ENCODE data around the gene SLC35F3.
A peak's percentile ranks its signal among the peaks of the same experiment; 100 is the strongest.

SLC35F3 gene

DNA sequence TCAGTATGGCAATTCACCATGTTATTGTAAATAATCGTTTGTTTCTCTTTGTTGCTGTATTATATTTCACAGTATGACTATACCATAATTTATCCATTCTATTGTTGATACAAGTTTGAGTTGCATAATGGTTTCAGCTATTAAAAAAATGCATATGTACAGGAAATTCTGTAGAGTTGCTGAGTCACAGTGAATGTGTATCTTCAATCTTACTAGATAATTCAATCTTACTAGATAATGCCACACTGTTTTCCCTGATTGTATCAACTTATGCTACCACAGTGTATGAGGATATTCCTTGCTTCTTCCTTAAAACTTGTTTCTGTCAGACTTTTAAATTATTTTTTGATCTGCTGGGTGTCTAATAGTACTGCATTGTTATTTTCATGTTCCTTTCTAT lies 465.3 kb downstream of the SLC35F3 start:
- peak; percentile 32 for DNase-seq (ENCODE audit: low spot score)

DNA sequence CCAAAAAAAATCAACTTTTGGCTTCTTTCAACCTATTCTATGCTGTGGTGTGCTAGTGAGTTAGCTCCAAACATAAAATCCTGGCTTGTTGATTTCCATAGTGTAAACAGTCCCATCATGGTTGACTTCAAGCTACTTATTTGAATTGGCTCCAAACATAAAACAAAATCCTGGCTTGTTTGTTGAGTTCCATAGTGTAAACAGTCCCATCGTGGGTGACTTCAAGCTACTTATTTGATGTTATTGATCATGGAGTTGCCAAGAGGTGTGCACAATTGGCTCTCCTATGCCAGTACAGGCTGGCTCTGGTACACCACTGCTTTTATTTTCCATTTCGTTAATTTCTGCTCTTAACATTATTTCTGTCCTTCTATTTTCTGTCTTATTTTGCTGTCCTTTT lies 466.9 kb downstream of the SLC35F3 start:
- no peak for DNase-seq (ENCODE audit: low spot score)

DNA sequence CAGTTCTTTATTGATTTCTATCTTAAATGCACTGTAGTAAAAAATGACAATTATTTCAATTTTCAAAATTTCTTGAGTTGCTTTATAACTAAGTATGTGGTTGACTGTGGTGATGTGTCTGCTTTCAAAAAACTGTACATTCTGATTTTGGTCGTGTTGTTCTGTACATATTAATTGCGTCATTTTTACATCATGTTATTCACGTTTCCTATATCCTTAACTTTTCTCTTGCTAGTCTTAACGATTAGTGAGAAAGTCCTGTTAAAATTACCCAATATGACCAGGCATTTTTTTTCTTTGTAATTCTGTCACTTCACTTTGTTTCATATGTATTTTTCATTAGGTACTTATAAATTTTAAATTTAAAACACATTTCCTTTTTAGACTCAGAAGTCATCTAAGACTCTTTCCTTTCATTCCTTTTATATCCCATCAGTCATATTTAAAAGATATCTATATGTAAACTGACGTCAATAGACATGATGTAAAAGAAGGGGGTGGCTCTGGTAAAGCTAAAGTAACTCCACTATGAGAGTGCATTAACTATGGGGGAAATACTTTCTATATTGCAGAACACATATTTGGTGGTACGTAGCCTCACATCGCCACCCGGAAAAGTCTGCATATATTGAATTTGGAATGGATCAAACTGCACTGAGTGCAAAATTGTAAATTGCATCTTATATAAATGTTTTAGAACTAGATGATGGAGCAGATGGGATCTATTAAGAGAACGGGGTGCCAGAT lies 467.7 kb downstream of the SLC35F3 start:
- DNase-seq (ENCODE audit: low spot score) = no peak

DNA sequence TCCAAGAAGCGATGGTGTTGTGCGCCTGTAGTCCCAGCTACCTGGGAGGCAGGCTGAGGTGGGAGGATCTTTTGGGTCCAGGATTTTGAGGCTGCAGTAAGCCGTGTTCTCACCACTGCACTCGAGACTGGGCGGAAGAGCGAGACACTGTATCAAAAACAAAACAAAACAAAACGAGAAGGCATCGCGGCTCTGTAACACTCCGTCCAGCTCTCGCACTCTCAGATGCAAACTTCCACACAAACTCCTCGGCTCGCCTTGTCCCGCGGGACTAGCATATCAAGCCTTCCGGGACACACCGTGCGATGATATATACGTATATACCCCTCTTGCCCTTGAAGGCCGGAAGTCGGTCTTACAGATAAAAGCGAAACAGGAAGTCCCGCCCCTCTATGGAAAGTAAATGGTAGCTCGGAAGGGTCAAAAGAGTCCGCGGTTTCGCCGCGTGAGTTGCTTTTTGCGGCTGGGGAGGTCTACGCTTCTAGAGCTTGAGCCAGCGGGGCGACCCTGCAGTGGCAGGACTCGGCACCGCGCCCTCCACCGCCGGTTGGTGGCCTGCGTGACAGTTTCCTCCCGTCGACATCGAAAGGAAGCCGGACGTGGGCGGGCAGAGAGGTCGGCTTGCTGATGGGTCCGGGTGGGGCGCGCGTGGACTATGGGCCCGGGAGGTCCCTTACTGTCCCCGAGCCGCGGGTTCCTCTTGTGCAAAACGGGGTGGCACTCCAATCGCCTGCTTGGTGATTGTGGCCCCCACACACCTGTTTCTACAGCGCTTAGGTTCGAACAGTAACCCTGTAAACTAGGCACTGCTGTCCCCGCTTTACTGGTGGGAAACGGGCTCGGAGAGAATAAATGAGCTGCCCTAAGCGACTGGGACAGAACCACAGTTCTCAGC lies 468.8 kb downstream of the SLC35F3 start, which contains the start of gene COA6:
Gene COA6 (plus strand): TSS at position 393 of the 895 bp plus-strand sequence. CDS start 11 bp downstream, at position 404.
- peak; percentile 94 for DNase-seq (ENCODE audit: low spot score)

DNA sequence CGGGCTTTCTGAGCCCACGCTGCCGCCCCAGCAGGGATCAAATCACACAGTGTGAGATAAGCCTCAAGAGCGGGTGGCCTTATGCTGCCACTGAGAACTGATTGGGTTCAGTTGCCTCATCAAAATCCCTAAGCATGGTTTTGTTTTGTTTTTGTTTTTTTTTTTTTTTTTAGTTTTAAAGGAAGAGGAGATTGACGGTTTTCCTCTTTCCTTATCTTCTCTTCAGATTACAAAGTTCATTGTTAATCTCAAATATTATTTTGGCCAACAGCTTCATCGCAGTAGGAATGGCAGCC lies 469.4 kb downstream of the SLC35F3 start:
- no peak for DNase-seq (ENCODE audit: low spot score)
